Neural cell (in vitro differentiated cells): ENCODE measurements around the gene CHN1. TPM values are rescaled to one million over a fixed set of nuclear protein-coding genes. Genes with fewer than 3 reads are reported as not detected.

Source experiments
- H2AFZ ChIP-seq: fragments of 200-600, 300-800 bp; sonication (generic), shearing (Covaris generic); 2 replicates; pipeline ENCODE4 v1.6.0; 2014; ENCODE audit warnings: low read depth, mild to moderate bottlenecking, antibody characterized with exemption, low read length, moderate library complexity
- H3F3A ChIP-seq: fragments of 200-600 bp; shearing (Covaris generic); 2 replicates; pipeline ENCODE4 v1.6.1; 2016; ENCODE audit warnings: mild to moderate bottlenecking, moderate library complexity, mixed read lengths, antibody characterized with exemption, low read length; ENCODE audit not compliant: insufficient read depth, poor library complexity, severe bottlenecking
- H3K27ac ChIP-seq: fragments of 200-600, 300-800 bp; sonication (generic), shearing (Covaris generic); 2 replicates; pipeline ENCODE4 v1.5.1; 2014; ENCODE audit warnings: mild to moderate bottlenecking, low read length, moderate library complexity
- H3K27me3 ChIP-seq: fragments of 300-800, 200-600 bp; sonication (generic), shearing (Covaris generic); 2 replicates; pipeline ENCODE4 v1.6.0; 2014; ENCODE audit warnings: mild to moderate bottlenecking, low read depth, low read length, moderate library complexity; ENCODE audit not compliant: insufficient read depth
- H3K36me3 ChIP-seq: fragments of 300-800, 200-600 bp; sonication (generic), shearing (Covaris generic); 2 replicates; pipeline ENCODE4 v1.5.1; 2014; ENCODE audit warnings: mild to moderate bottlenecking, antibody characterized with exemption, low read length, moderate library complexity; ENCODE audit not compliant: insufficient read depth
- H3K4me2 ChIP-seq: fragments of 300-800, 200-600 bp; sonication (generic), shearing (Covaris generic); 2 replicates; pipeline ENCODE4 v1.6.0; 2014; ENCODE audit warnings: mild to moderate bottlenecking, low read length
- H3K4me3 ChIP-seq: fragments of 300-800, 200-600 bp; sonication (generic), shearing (Covaris generic); 2 replicates; pipeline ENCODE4 v1.5.1; 2014; ENCODE audit warnings: mild to moderate bottlenecking, low read length, moderate library complexity
- H3K79me2 ChIP-seq: fragments of 200-600 bp; shearing (Covaris generic); replicated peaks from 2 replicates; pipeline ENCODE4 v1.6.0; 2014; ENCODE audit warnings: mild to moderate bottlenecking, low read length, moderate library complexity; ENCODE audit not compliant: insufficient read depth
- H3K9ac ChIP-seq: fragments of 300-800, 200-600 bp; sonication (generic), shearing (Covaris generic); 2 replicates; pipeline ENCODE4 v1.6.1; 2016; ENCODE audit warnings: mild to moderate bottlenecking, low read length, mixed read lengths
- H3K9me2 ChIP-seq: fragments of 200-600 bp; shearing (Covaris generic); 2 replicates; pipeline ENCODE4 v1.6.1; 2016; ENCODE audit warnings: mild to moderate bottlenecking, low read length, mixed read lengths; ENCODE audit not compliant: insufficient read depth
- H3K9me3 ChIP-seq: fragments of 200-600, 300-800 bp; sonication (generic), shearing (Covaris generic); 2 replicates; pipeline ENCODE4 v1.6.1; 2016; ENCODE audit warnings: mild to moderate bottlenecking, mixed run types, low read length, moderate library complexity, mixed read lengths
- H4K20me1 ChIP-seq: fragments of 200-600 bp; shearing (Covaris generic); 2 replicates; pipeline ENCODE4 v1.6.1; 2016; ENCODE audit warnings: mild to moderate bottlenecking, mixed run types; ENCODE audit not compliant: insufficient read depth
- CTCF ChIP-seq: fragments of 450-650 bp; IDR thresholded peaks from 2 replicates; pipeline ENCODE4 v1.5.1; 2014; ENCODE audit warnings: antibody characterized with exemption, mild to moderate bottlenecking, moderate library complexity; ENCODE audit not compliant: poor library complexity, severe bottlenecking
- EP300 ChIP-seq: fragments of 450-650 bp; conservative IDR thresholded peaks from 2 replicates; pipeline ENCODE4 v1.6.1; 2014; ENCODE audit warnings: antibody characterized with exemption, mild to moderate bottlenecking, moderate library complexity; ENCODE audit not compliant: poor library complexity, severe bottlenecking
- EZH2 ChIP-seq: fragments of 200-600, 300-800 bp; shearing (Covaris generic), sonication (generic); IDR thresholded peaks from 2 replicates; pipeline ENCODE4 v1.6.1; 2014; ENCODE audit warnings: antibody characterized with exemption, low read length, borderline replicate concordance, mild to moderate bottlenecking; ENCODE audit not compliant: insufficient read depth, poor library complexity, severe bottlenecking
- MXI1 ChIP-seq: fragments of 450-650 bp; conservative IDR thresholded peaks from 2 replicates; pipeline ENCODE4 v1.6.1; 2014; ENCODE audit warnings: antibody characterized with exemption, mild to moderate bottlenecking; ENCODE audit not compliant: poor library complexity, severe bottlenecking
- POLR2AphosphoS5 ChIP-seq: IDR thresholded peaks from 2 replicates; pipeline ENCODE4 v1.6.1; 2012
- RAD21 ChIP-seq: fragments of 450-650 bp; conservative IDR thresholded peaks from 2 replicates; pipeline ENCODE4 v1.6.1; 2014; ENCODE audit warnings: antibody characterized with exemption, mild to moderate bottlenecking, moderate library complexity
- SMC3 ChIP-seq: fragments of 450-650 bp; conservative IDR thresholded peaks from 2 replicates; pipeline ENCODE4 v1.6.1; 2014; ENCODE audit warnings: antibody characterized with exemption, mild to moderate bottlenecking, moderate library complexity; ENCODE audit not compliant: poor library complexity
- TAF1 ChIP-seq: IDR thresholded peaks from 2 replicates; pipeline ENCODE4 v1.6.1; 2012; ENCODE audit warnings: low read depth
- polyA plus RNA-seq: library from polyadenylated mRNA; depleted of rRNA; stranded (reverse); fragments of >200 nt; gene quantifications from 2 replicates; pipeline ENCODE4 v1.2.3, GENCODE V29; 2014
- TF ChIP-seq, protein P1 (sequence below): IDR thresholded peaks from 2 replicates; pipeline ENCODE4 v1.6.1; 2012; ENCODE audit warnings: borderline replicate concordance

CHN1 gene
- polyA plus RNA-seq, 1 donor from 2014 or later = 133 TPM

- TF ChIP-seq, protein P1, sequence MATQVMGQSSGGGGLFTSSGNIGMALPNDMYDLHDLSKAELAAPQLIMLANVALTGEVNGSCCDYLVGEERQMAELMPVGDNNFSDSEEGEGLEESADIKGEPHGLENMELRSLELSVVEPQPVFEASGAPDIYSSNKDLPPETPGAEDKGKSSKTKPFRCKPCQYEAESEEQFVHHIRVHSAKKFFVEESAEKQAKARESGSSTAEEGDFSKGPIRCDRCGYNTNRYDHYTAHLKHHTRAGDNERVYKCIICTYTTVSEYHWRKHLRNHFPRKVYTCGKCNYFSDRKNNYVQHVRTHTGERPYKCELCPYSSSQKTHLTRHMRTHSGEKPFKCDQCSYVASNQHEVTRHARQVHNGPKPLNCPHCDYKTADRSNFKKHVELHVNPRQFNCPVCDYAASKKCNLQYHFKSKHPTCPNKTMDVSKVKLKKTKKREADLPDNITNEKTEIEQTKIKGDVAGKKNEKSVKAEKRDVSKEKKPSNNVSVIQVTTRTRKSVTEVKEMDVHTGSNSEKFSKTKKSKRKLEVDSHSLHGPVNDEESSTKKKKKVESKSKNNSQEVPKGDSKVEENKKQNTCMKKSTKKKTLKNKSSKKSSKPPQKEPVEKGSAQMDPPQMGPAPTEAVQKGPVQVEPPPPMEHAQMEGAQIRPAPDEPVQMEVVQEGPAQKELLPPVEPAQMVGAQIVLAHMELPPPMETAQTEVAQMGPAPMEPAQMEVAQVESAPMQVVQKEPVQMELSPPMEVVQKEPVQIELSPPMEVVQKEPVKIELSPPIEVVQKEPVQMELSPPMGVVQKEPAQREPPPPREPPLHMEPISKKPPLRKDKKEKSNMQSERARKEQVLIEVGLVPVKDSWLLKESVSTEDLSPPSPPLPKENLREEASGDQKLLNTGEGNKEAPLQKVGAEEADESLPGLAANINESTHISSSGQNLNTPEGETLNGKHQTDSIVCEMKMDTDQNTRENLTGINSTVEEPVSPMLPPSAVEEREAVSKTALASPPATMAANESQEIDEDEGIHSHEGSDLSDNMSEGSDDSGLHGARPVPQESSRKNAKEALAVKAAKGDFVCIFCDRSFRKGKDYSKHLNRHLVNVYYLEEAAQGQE = no peak
- TF ChIP-seq SMC3 (no peak), EZH2 (no peak), CTCF (no peak), RAD21 (no peak), POLR2AphosphoS5 (no peak), TAF1 (no peak), MXI1 (no peak), EP300 (no peak)
- Histone ChIP-seq H3K9me2 (no peaks in the 10 kb centered on the region), H3K27me3 (no peaks in the 10 kb centered on the region), H3F3A (no peaks in the 10 kb centered on the region), H3K27ac (no peak overlapping the region), H3K36me3 (no peaks in the 10 kb centered on the region), H3K9ac (no peak overlapping the region), H3K9me3 (no peaks in the 10 kb centered on the region), H3K4me2 (no peak overlapping the region), H3K79me2 (peaks cover 45% of the 10 kb centered on the region), H3K4me3 (no peak overlapping the region), H2AFZ (no peak overlapping the region), H4K20me1 (no peaks in the 10 kb centered on the region)
Measured at GRCh38 chr2:174957050-174957449, 48.1 kb downstream of the CHN1 start.

GRCh38 chr2:174952607-174953006, 52.6 kb downstream of the CHN1 start:
- H3K9me2 ChIP-seq = no peaks in the 10 kb centered on the region
- no peak overlapping the region for H3K4me3 ChIP-seq
- H2AFZ ChIP-seq = no peak overlapping the region
- H3F3A ChIP-seq = no peaks in the 10 kb centered on the region
- peaks cover 51% of the 10 kb centered on the region for H3K79me2 ChIP-seq
- no peak overlapping the region for H3K9ac ChIP-seq
- TF ChIP-seq, protein P1 = no peak
- TF ChIP-seq EP300 = no peak
- TF ChIP-seq MXI1 = no peak
- no peak for TF ChIP-seq TAF1
- no peak overlapping the region for H3K4me2 ChIP-seq
- no peak overlapping the region for H3K27ac ChIP-seq
- H3K36me3 ChIP-seq = no peaks in the 10 kb centered on the region
- H3K27me3 ChIP-seq = no peaks in the 10 kb centered on the region
- H4K20me1 ChIP-seq = no peaks in the 10 kb centered on the region
- H3K9me3 ChIP-seq = no peaks in the 10 kb centered on the region
